ENCODE results near the gene MAPKBP1.
A peak's percentile ranks its signal among the peaks of the same experiment; 100 is the strongest.
"Not testable (repeated sequence)": the region's sequence is repeated elsewhere in the genome, so short reads cannot be mapped to it uniquely, and the experiment has no call there.

Gene MAPKBP1

DNA sequence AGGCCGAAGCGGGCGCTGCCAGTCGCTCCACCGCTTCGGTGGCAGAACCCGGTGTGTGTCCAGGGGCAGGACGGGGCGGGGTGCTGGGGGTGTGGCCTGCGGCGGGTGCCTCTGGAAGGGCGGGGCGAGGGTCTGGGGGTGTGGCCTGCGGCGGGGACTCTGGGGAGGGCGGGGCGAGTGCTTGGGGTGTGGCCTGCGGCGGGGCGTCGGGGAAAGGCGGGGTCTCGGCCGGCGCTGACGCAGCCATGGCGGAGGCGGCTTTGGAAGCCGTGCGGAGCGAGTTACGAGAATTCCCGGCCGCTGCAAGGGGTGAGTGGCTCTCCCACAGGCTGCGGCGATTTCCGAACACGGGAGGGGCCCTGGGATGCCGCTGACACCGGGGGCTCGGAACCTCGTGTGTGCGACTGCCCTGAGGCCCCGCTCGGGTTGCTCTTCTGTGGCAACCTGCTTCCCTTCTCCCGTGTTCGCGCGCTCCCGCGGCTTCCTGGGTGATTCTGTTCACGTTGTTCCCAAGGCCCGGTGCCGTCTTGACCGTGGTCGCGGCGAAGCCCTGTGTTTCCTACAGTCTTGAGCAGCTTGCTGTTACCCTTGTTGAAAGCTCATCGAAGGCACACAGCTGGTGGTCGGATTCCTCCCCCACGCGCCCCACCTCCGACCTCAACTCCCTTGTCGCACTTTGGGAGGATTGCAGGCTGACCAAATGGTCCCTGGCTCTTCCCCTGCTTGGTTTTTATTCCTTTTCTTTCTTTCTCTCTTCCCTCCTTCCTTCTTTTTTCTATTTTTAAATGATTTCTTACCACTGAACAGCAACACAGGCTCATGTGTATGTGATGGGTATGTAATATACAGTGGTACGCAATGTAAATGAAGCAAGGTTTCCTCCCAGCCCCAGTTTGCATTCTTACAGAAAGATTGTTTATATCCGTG lies 53.9 kb downstream of the MAPKBP1 start, which contains the start of gene JMJD7:
Gene JMJD7 (plus strand): TSS at position 213 of the 927 bp plus-strand sequence. CDS start 33 bp downstream, at position 246.
- Histone ChIP-seq H3K27me3 (ENCODE audit: insufficient read depth, insufficient read length) (no peaks in the 10 kb centered on the region), H3K4me1 (ENCODE audit: insufficient read depth, insufficient read length) (no peaks in the 10 kb centered on the region), H3K9ac (ENCODE audit: insufficient read length, low read depth) (peak within 1 kb of the TSS; percentile 92), H3K36me3 (ENCODE audit: insufficient read depth, insufficient read length, low read length) (peaks cover 50% of the 10 kb centered on the region), H3K4me3 (ENCODE audit: insufficient read length, low read depth) (peak within 1 kb of the TSS; percentile 92), H3K9me3 (ENCODE audit: insufficient read depth, low read length) (no peaks in the 10 kb centered on the region)
- TF ChIP-seq YY1 (IDR thresholded peaks at IDR 0.05; ENCODE audit: insufficient read depth, insufficient read length) (no peak), ZNF274 (IDR thresholded peaks at IDR 0.05; ENCODE audit: low read depth, low read length) (no peak), SUZ12 (IDR thresholded peaks at IDR 0.05; ENCODE audit: extremely low read depth, insufficient read depth, insufficient read length) (no peak)
- peak; percentile 58 for DNase-seq (ENCODE audit: low read depth, low spot score)

DNA sequence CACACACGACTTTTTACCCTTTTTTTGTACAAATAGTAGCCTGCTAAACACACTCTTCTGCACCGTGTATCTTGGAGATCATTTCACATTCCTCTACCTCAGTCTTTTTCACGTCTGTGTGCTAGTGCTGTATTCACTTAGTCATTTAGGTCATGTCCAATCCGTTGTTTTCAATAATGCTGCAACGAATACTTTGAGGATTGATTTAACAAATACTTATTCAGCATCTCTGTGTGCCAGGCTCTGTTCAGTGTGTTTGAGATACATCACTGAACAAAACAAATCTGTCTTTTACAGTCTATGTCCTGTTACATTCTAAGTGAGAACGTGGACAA lies 54.5 kb downstream of the MAPKBP1 start:
- peaks cover 44% of the 10 kb centered on the region for H3K36me3 ChIP-seq (ENCODE audit: insufficient read depth, insufficient read length, low read length)
- no peaks in the 10 kb centered on the region for H3K9me3 ChIP-seq (ENCODE audit: insufficient read depth, low read length)
- H3K27me3 ChIP-seq (ENCODE audit: insufficient read depth, insufficient read length) = no peaks in the 10 kb centered on the region
- no peak for DNase-seq (ENCODE audit: low read depth, low spot score)
- H3K4me1 ChIP-seq (ENCODE audit: insufficient read depth, insufficient read length) = no peaks in the 10 kb centered on the region
- H3K4me3 ChIP-seq (ENCODE audit: insufficient read length, low read depth) = peak overlapping the region; percentile 92
- H3K9ac ChIP-seq (ENCODE audit: insufficient read length, low read depth) = peak overlapping the region; percentile 92
- no peak for TF ChIP-seq ZNF274 (IDR thresholded peaks at IDR 0.05; ENCODE audit: low read depth, low read length)
- TF ChIP-seq YY1 (IDR thresholded peaks at IDR 0.05; ENCODE audit: insufficient read depth, insufficient read length) = no peak

DNA sequence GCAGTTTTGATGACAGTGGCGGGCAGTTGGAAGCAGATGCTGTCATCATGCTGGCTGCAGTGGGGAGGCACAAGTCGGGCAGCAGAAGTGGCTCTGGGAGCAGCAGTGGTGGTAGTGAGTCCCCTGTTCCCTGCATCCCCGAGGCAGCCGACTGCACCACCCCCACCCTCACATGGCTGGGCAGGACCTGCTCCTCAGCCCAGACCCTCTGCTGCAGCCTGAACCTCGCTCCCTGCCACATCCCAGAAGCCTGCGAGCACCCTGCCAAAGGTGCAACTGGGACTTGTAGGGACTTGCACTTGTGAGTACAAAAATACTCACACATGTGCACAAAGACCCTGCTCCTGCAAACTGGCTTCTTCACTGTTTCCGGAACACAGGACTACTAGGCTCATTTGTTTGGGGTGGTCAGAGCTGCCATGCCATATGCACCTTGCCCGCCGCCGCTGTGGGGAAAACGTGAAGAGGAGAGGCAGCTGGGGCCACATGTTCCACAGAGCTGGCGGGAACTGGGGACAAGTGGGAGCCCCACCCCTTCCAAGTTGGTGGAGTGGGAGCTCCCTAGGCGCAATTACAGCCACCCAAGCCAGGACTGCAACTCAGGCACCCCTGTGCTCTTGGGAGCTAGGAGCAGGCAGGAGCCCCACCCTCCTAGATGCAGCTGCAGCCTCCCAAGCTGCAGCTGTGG lies 55.8 kb downstream of the MAPKBP1 start:
- Histone ChIP-seq H3K27me3 (ENCODE audit: insufficient read depth, insufficient read length) (no peaks in the 10 kb centered on the region), H3K4me3 (ENCODE audit: insufficient read length, low read depth) (no peak overlapping the region), H3K36me3 (ENCODE audit: insufficient read depth, insufficient read length, low read length) (peaks cover 39% of the 10 kb centered on the region), H3K4me1 (ENCODE audit: insufficient read depth, insufficient read length) (no peaks in the 10 kb centered on the region), H3K9ac (ENCODE audit: insufficient read length, low read depth) (no peak overlapping the region), H3K9me3 (ENCODE audit: insufficient read depth, low read length) (no peaks in the 10 kb centered on the region)
- no peak for DNase-seq (ENCODE audit: low read depth, low spot score)
- TF ChIP-seq YY1 (IDR thresholded peaks at IDR 0.05; ENCODE audit: insufficient read depth, insufficient read length) (no peak), SUZ12 (IDR thresholded peaks at IDR 0.05; ENCODE audit: extremely low read depth, insufficient read depth, insufficient read length) (no peak), ZNF274 (IDR thresholded peaks at IDR 0.05; ENCODE audit: low read depth, low read length) (no peak)

DNA sequence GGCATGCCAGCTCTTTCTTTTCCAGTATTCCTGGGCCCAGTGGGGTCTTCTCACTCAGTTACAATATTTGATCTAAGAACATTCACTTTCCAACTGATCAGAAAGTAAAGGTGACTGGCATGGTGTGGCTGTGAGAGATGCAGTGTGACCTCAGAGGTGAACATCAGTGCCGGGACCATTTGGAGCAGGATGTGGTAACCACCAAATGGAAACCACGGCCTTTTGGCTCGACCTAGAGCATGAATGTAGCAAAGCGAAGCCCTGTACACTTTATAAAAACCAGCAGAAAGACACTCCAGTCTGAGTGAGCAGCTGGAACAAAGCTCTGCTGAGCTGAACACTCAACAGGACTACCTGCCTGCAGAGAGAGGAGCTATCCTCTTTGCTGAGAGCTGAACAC lies 57.0 kb downstream of the MAPKBP1 start:
- not testable (repeated sequence) for H3K4me3 ChIP-seq (ENCODE audit: insufficient read length, low read depth); DNase-seq (ENCODE audit: low read depth, low spot score); H3K9me3 ChIP-seq (ENCODE audit: insufficient read depth, low read length); H3K27me3 ChIP-seq (ENCODE audit: insufficient read depth, insufficient read length); H3K9ac ChIP-seq (ENCODE audit: insufficient read length, low read depth); H3K4me1 ChIP-seq (ENCODE audit: insufficient read depth, insufficient read length)
- peaks cover 36% of the 10 kb centered on the region for H3K36me3 ChIP-seq (ENCODE audit: insufficient read depth, insufficient read length, low read length)

DNA sequence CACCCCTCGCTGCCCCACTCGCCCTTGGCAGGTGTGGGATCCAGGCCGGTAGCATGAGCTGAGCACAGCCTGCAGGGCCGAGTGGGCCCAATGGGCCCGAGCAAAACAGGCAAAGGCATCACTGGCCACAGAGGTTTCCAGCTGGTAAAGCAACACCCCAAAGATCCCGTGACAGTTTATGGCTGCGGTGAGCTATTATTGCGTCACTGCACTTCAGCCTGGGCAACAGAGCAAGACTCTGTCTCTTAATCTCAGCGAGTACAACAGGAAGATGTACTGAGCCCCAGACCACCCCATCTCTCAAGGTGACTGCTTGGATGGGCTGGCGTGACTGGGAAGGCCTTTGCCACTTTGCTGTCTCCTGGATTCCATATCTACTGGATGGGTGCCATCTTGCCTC lies 57.9 kb downstream of the MAPKBP1 start:
- no peak for TF ChIP-seq SUZ12 (IDR thresholded peaks at IDR 0.05; ENCODE audit: extremely low read depth, insufficient read depth, insufficient read length)
- TF ChIP-seq ZNF274 (IDR thresholded peaks at IDR 0.05; ENCODE audit: low read depth, low read length) = no peak
- TF ChIP-seq YY1 (IDR thresholded peaks at IDR 0.05; ENCODE audit: insufficient read depth, insufficient read length) = no peak
- peaks cover 35% of the 10 kb centered on the region for H3K36me3 ChIP-seq (ENCODE audit: insufficient read depth, insufficient read length, low read length)
- H3K27me3 ChIP-seq (ENCODE audit: insufficient read depth, insufficient read length) = no peaks in the 10 kb centered on the region
- no peak overlapping the region for H3K4me3 ChIP-seq (ENCODE audit: insufficient read length, low read depth)
- no peaks in the 10 kb centered on the region for H3K9me3 ChIP-seq (ENCODE audit: insufficient read depth, low read length)
- DNase-seq (ENCODE audit: low read depth, low spot score) = no peak
- no peak overlapping the region for H3K9ac ChIP-seq (ENCODE audit: insufficient read length, low read depth)
- H3K4me1 ChIP-seq (ENCODE audit: insufficient read depth, insufficient read length) = no peaks in the 10 kb centered on the region

DNA sequence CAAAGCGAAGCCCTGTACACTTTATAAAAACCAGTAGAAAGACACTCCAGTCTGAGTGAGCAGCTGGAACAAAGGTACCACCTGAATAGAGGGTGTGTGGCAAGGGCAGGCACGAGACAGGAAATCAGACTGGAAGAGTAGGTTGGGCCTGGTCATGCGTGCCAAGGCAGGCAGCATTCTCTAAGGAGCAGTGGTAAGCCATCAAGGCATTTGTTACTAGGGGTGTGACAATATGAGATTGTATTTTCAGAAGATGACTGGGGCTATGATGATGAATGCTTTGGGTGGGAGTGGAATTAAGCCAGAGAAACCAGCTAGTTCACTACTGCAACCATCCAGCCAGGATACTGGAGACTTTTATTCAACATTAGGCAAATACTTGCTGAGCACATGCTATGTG lies 58.6 kb downstream of the MAPKBP1 start:
- peaks cover 38% of the 10 kb centered on the region for H3K36me3 ChIP-seq (ENCODE audit: insufficient read depth, insufficient read length, low read length)
- no peak for DNase-seq (ENCODE audit: low read depth, low spot score)
- TF ChIP-seq YY1 (IDR thresholded peaks at IDR 0.05; ENCODE audit: insufficient read depth, insufficient read length) = no peak
- TF ChIP-seq SUZ12 (IDR thresholded peaks at IDR 0.05; ENCODE audit: extremely low read depth, insufficient read depth, insufficient read length) = no peak
- TF ChIP-seq ZNF274 (IDR thresholded peaks at IDR 0.05; ENCODE audit: low read depth, low read length) = no peak

DNA sequence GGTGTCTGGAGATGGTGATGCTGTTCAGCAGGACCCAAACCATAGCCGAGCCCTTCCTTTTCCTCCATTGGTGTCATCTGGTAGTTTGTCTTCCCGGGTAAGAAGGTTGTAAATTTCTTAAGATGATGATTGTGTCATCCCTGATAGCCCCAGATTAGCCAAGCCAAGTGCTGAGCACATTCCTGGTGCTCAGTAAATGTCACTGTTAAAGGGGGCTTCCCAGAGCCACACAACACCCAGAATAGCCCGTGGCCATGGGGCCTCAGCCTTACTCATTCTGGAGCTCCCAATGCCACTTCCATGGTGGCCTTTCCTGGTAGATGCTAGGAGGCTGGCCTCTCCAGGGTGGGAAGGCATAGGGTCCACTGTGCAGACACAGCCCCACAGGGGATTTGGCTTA lies 59.8 kb downstream of the MAPKBP1 start:
- Histone ChIP-seq H3K4me1 (ENCODE audit: insufficient read depth, insufficient read length) (no peaks in the 10 kb centered on the region), H3K9ac (ENCODE audit: insufficient read length, low read depth) (no peak overlapping the region), H3K36me3 (ENCODE audit: insufficient read depth, insufficient read length, low read length) (peaks cover 43% of the 10 kb centered on the region), H3K4me3 (ENCODE audit: insufficient read length, low read depth) (no peak overlapping the region), H3K27me3 (ENCODE audit: insufficient read depth, insufficient read length) (no peaks in the 10 kb centered on the region), H3K9me3 (ENCODE audit: insufficient read depth, low read length) (no peaks in the 10 kb centered on the region)
- no peak for TF ChIP-seq YY1 (IDR thresholded peaks at IDR 0.05; ENCODE audit: insufficient read depth, insufficient read length)
- no peak for TF ChIP-seq SUZ12 (IDR thresholded peaks at IDR 0.05; ENCODE audit: extremely low read depth, insufficient read depth, insufficient read length)
- TF ChIP-seq ZNF274 (IDR thresholded peaks at IDR 0.05; ENCODE audit: low read depth, low read length) = no peak
- no peak for DNase-seq (ENCODE audit: low read depth, low spot score)

More for the DNA sequence above, 58.6 kb downstream of the MAPKBP1 start:
- H3K27me3 ChIP-seq (ENCODE audit: insufficient read depth, insufficient read length) = no peaks in the 10 kb centered on the region
- H3K9me3 ChIP-seq (ENCODE audit: insufficient read depth, low read length) = no peaks in the 10 kb centered on the region
- no peak overlapping the region for H3K4me3 ChIP-seq (ENCODE audit: insufficient read length, low read depth)
- H3K4me1 ChIP-seq (ENCODE audit: insufficient read depth, insufficient read length) = no peaks in the 10 kb centered on the region
- no peak overlapping the region for H3K9ac ChIP-seq (ENCODE audit: insufficient read length, low read depth)

Data from NT2/D1 (cell line).